NT2/D1 (cell line): Measurements from ENCODE around the gene MBL2.

Experiments used
- DNase-seq: peaks from one replicate; pipeline ENCODE4 v3.0.0-alpha.2; 2011; ENCODE audit warnings: low read depth, low spot score
- H3K27me3 ChIP-seq: 2 replicates; pipeline ENCODE4 v1.6.0; 2011; ENCODE audit warnings: mild to moderate bottlenecking; ENCODE audit not compliant: insufficient read length, insufficient read depth
- H3K36me3 ChIP-seq: 2 replicates; pipeline ENCODE4 v1.6.1; 2011; ENCODE audit warnings: mild to moderate bottlenecking, low read length, mixed read lengths; ENCODE audit not compliant: insufficient read depth, insufficient read length
- H3K4me1 ChIP-seq: 2 replicates; pipeline ENCODE4 v1.5.1; 2011; ENCODE audit not compliant: insufficient read depth, insufficient read length
- H3K4me3 ChIP-seq: 2 replicates; pipeline ENCODE4 v1.5.1; 2011; ENCODE audit warnings: low read depth; ENCODE audit not compliant: insufficient read length
- H3K9ac ChIP-seq: 2 replicates; pipeline ENCODE4 v1.6.0; 2011; ENCODE audit warnings: low read depth; ENCODE audit not compliant: insufficient read length
- H3K9me3 ChIP-seq: 2 replicates; pipeline ENCODE4 v1.5.1; 2011; ENCODE audit warnings: mild to moderate bottlenecking, low read length; ENCODE audit not compliant: insufficient read depth
- SUZ12 ChIP-seq: IDR thresholded peaks from 2 replicates; pipeline ENCODE4 v1.6.1; 2011; ENCODE audit not compliant: insufficient read length, insufficient read depth; ENCODE audit errors: extremely low read depth
- YY1 ChIP-seq: IDR thresholded peaks from 2 replicates; pipeline ENCODE4 v1.6.1; 2011; ENCODE audit not compliant: insufficient read length, insufficient read depth
- ZNF274 ChIP-seq: IDR thresholded peaks from 2 replicates; pipeline ENCODE4 v1.6.1; 2011; ENCODE audit warnings: mild to moderate bottlenecking, low read depth, low read length

The MBL2 gene

DNA sequence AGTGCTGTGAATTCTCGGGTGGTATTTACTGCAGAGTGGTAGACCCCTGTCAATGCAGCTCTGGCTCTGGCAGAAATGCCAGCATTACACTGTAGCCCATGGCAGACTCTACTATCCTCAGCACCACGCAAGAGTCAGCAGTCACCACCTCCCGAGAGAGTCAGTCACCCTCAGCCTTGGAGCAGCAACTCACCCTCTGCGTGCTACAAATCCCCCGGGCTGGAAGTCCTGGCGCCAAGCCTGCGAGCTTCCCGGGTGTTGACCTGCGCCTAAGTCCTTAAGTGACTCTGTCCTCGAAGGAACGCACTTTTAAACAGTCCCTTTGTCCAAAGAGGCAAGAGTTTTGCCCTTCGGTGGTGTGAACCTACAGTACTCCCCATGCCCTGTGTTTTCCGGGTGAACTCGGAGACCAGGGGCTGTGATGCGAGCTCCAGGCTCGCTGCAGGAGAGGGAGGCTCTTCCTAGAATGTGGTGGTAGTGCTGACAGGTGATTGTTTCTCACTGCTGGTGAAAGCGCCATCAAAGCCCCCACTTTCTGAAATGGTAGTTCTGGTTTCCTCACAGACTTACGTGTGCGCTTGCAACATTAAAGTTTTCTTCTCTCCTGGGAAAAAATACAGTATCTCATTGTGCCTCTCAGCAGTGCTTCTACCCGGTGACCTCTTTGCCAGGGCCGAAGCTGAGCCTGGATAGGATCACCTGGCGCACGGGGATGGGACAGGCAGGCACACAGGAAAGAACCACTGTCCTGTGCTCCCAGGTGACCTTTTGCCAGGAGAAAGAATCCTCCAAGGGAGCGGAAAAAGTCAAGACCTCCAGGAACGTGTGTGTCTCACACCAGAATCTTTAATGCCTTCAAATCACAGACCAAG is 33.1 kb upstream of the MBL2 start:
- H3K4me3 ChIP-seq = no peak overlapping the region
- no peaks in the 10 kb centered on the region for H3K9me3 ChIP-seq
- no peak for DNase-seq
- TF ChIP-seq SUZ12 (no peak), YY1 (no peak), ZNF274 (no peak)
- no peak overlapping the region for H3K9ac ChIP-seq
- no peaks in the 10 kb centered on the region for H3K36me3 ChIP-seq
- no peaks in the 10 kb centered on the region for H3K27me3 ChIP-seq
- H3K4me1 ChIP-seq = no peaks in the 10 kb centered on the region

- TF ChIP-seq SUZ12 (no peak), ZNF274 (no peak), YY1 (no peak)
- Histone ChIP-seq H3K36me3 (no peaks in the 10 kb centered on the region), H3K4me1 (no peaks in the 10 kb centered on the region), H3K4me3 (no peak overlapping the region), H3K27me3 (no peaks in the 10 kb centered on the region), H3K9me3 (no peaks in the 10 kb centered on the region), H3K9ac (no peak overlapping the region)
- no peak for DNase-seq
Measured at GRCh38 chr10:52801947-52802346, 29.4 kb upstream of the MBL2 start.

GRCh38 chr10:52786098-52786497 is 13.5 kb upstream of the MBL2 start:
- TF ChIP-seq YY1 (no peak), ZNF274 (no peak), SUZ12 (no peak)
- Histone ChIP-seq H3K4me1 (no peaks in the 10 kb centered on the region), H3K4me3 (no peak overlapping the region), H3K36me3 (no peaks in the 10 kb centered on the region), H3K9ac (no peak overlapping the region), H3K9me3 (no peaks in the 10 kb centered on the region), H3K27me3 (no peaks in the 10 kb centered on the region)
- DNase-seq = no peak

GRCh38 chr10:52785418-52785817 is 12.8 kb upstream of the MBL2 start:
- Histone ChIP-seq H3K4me1 (no peaks in the 10 kb centered on the region), H3K9ac (no peak overlapping the region), H3K9me3 (no peaks in the 10 kb centered on the region), H3K4me3 (no peak overlapping the region), H3K27me3 (no peaks in the 10 kb centered on the region), H3K36me3 (no peaks in the 10 kb centered on the region)
- TF ChIP-seq ZNF274 = no peak
- no peak for TF ChIP-seq YY1
- no peak for TF ChIP-seq SUZ12
- DNase-seq = no peak

- Histone ChIP-seq H3K9ac (no peak overlapping the region), H3K9me3 (no peaks in the 10 kb centered on the region), H3K4me1 (peaks cover 3% of the 10 kb centered on the region), H3K27me3 (no peaks in the 10 kb centered on the region), H3K36me3 (no peaks in the 10 kb centered on the region), H3K4me3 (no peak overlapping the region)
- DNase-seq = no peak
- TF ChIP-seq SUZ12 (no peak), YY1 (no peak), ZNF274 (no peak)
Measured at GRCh38 chr10:52783726-52784125, 11.1 kb upstream of the MBL2 start.

DNA sequence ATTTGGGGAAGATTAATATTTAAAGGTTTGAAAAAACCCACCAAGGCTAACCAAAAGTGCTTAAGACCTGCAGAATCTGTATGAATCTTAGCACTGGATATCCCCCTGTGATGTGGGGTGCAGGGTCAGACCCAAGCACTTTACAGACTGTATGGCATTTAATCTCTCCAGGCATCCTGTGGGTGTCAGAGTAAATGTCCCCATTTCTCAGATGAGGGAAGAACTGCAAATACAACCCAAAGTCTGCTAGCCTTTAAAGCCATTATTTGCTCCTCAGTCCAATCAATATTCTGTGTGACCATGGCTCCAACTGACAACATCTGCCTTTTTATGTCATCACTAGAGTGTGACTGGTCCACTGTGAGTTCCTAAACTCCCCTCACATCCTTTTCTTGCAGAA is 10.0 kb upstream of the MBL2 start:
- no peak for DNase-seq
- Histone ChIP-seq H3K9ac (no peak overlapping the region), H3K4me1 (peaks cover 3% of the 10 kb centered on the region), H3K9me3 (no peaks in the 10 kb centered on the region), H3K36me3 (no peaks in the 10 kb centered on the region), H3K4me3 (no peak overlapping the region), H3K27me3 (no peaks in the 10 kb centered on the region)
- no peak for TF ChIP-seq SUZ12
- TF ChIP-seq YY1 = no peak
- TF ChIP-seq ZNF274 = no peak

GRCh38 chr10:52780391-52781155 is 8.0 kb upstream of the MBL2 start:
- Histone ChIP-seq H3K27me3 (no peaks in the 10 kb centered on the region), H3K9me3 (no peaks in the 10 kb centered on the region), H3K4me3 (no peak overlapping the region), H3K4me1 (peaks cover 3% of the 10 kb centered on the region), H3K36me3 (no peaks in the 10 kb centered on the region), H3K9ac (no peak overlapping the region)
- no peak for DNase-seq
- TF ChIP-seq YY1 (no peak), ZNF274 (no peak), SUZ12 (no peak)
